NCI-H1105 treated with DMSO at 0.1 percent for 48 hours (cell line): ENCODE results near the gene TAS2R60.
"Not testable (repeated sequence)": the region's sequence is repeated elsewhere in the genome, so short reads cannot be mapped to it uniquely, and the experiment has no call there.

Experiments used
- DNase-seq: peaks from one replicate; lab custom pipeline; 2025; lab: John Stamatoyannopoulos, UW

TAS2R60 gene, protein sequence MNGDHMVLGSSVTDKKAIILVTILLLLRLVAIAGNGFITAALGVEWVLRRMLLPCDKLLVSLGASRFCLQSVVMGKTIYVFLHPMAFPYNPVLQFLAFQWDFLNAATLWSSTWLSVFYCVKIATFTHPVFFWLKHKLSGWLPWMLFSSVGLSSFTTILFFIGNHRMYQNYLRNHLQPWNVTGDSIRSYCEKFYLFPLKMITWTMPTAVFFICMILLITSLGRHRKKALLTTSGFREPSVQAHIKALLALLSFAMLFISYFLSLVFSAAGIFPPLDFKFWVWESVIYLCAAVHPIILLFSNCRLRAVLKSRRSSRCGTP

DNA sequence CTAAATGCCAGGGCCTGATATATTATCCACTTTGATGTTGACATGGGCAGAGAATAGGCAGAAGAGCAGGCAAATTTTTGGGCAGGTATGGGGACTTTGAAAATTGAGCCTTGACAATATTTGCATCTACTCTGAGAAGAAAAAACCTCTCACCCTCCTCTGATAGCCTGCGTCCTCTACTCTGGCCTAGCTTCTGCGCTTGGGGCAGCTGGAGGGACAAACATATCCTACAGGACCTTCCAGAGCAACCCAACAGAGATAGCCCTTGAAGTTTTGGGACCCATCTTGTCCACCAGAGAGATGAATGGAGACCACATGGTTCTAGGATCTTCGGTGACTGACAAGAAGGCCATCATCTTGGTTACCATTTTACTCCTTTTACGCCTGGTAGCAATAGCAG is at the start of gene TAS2R60:
Gene TAS2R60 (plus strand): TSS at position 301 of the 400 bp plus-strand sequence. CDS start 0 bp downstream, at position 301.
- DNase-seq, result no peak

- no peak for DNase-seq
Observed at GRCh38 chr7:143394068-143394467, 49.2 kb upstream of the TAS2R60 start.

DNA sequence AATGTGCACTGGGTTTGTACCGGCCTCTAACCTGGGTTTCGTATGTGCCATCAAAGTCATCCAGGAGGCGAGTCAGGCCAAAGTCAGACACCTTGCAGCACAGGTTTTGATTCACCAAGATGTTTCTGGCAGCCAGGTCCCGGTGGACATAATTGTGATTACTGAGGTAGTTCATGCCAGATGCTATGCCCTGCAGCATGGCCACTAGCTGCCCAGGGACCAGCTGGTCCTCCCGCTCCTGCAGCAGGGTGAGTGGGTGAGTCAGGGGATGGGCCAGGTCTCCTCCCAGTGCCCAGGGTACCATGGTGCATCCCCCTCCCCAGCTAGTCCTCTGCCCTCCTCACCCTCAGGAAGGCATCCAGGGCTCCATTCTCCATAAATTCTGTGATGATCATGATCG is 48.5 kb upstream of the TAS2R60 start:
- no peak for DNase-seq

GRCh38 chr7:143395187-143396149 is 47.8 kb upstream of the TAS2R60 start:
- DNase-seq, result no peak

- DNase-seq, result no peak
Observed at GRCh38 chr7:143396182-143396581, 47.1 kb upstream of the TAS2R60 start.

DNA sequence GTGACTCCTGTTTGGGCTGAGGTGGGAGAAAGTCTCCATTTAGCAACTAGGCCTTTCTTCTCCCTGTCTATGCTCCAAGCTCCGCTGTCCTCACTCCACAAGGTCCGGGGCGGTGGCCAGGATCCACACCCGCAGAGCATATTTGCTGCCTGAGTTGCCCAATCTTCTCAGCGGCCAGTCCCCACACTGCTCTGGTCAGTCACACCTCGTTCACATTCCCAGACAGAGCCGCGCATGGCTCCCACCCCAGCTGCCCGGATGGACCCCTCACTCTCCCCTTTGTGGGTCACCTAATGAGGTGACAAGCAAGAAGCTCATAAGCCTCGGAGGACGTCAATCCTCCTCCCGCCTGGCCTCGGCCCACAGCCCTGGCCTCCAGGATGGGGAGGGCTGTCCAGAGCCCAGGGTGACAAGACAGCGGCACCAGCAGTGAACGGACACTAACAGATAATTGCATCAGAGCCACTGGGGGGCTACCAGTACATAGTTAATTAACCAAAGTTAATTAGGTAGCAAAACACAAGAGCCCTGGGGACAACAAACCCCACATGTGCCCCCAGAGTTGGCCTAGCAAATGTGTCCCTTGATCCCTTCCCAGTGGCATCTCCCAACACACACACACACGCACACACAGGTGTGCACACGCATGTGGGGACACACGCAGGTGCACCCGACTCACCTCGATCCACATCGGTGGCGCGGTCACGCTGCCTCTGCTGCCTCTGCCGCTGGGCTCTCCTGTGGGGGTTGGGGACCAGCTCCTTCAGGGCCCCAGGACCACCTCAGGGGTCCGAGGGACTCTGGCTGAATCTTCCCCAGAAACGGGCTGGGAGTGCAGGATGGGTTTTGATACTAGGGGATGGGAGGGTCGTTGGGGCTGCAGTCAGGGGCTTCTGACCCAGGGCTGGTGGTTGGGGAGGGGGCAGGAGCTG is 46.4 kb upstream of the TAS2R60 start:
- DNase-seq, result no peak

DNA sequence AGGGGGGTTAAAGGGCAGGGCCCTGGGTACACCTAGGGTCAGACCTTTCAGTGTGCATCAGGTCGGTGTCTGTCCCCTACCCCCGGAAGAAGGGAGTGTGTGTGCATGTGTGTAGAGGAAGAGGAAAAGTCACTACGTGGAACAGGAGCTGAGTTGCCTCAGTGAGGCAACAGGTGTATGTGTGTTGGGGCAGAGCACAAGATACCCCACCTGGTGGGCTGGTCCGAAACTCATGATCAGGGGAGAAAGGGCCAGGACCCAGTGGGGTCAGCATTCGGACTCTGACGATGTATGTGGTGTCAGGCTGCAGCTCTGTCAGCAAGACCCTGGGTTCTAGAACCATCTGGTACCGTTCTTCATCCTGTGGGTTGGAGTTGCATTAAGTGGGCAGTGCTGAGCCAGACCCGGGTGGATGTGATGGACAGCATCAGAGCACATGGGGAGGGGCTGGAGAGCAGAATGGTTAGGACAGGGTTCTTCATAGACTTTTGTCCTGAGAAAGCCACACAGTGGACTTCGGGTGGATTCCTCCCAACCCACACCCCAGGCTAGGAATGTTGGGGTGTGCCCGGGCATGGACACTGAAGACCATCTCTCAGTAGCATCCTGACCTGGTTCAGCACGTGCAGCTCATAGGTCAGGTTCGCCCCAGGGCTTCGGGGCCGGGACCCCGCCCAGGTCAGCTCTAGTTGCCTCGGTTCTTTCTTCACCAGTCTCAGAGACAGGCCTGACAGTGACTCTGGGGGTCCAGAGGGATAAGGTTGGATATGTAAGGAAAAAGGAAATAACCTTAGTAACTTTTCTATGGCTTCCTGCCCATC is 45.3 kb upstream of the TAS2R60 start:
- DNase-seq, result no peak

DNA sequence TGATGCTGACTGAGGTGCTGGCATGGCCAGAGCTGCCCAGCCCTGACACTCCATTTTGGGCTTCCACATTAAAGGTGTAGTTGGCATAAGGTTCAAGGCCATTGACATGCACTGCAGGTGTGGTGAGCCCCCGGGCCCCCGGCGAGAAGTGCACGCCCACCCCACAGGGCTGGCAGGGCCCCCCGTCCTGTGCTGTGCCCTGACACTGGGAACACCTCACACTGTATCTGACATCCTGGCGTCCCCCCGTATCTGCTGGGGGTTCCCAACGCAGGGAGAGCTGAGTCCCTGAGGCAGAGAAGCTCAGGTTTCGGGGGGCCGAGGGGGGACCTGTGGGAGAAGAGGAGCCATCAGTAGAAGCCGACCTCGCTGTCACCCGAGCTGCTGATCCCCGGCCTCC is 44.6 kb upstream of the TAS2R60 start:
- no peak for DNase-seq

DNA sequence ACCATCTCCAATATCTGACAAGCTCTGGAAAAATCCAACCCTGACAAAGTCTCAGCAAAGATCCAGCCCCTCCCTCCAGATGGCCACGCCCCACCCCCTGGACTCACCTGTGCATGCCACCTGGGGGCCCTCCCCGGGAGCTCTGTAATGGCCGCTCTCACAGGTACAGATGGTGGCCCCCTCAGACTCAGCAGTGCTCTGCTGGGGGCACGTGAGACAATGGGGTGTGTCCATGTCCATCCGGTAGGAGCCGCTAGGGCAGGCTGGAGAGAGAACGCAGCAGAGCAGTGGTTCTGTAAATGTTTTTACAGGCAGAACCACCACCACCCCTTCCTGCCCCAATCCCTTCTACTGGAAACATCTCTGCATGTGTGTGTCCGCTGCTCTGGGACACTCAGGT is 44.1 kb upstream of the TAS2R60 start:
- DNase-seq, result no peak

GRCh38 chr7:143399642-143400041 is 43.6 kb upstream of the TAS2R60 start:
- DNase-seq, result no peak

DNA sequence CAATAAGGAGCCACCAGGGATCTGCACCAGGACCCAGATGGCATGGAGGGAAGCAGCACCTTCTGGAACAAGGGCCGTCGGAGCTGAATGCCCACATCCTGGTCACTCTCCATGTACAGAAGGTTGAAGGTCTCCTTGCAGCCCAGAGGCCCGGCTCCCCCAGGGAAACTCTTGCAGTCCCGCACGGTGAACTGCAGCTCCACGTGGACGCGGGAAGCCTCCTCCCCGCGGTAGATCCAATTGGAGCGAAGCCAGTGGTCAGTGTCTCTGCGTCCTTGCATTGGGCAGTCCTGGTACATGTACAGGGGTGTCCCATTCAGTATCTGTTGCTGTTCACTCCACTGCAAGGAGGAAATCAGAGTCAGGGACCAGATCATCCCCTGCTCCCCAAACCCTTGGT is 42.0 kb upstream of the TAS2R60 start:
- DNase-seq, result no peak

GRCh38 chr7:143402233-143402632 is 41.0 kb upstream of the TAS2R60 start:
- DNase-seq, result not testable (repeated sequence)

DNA sequence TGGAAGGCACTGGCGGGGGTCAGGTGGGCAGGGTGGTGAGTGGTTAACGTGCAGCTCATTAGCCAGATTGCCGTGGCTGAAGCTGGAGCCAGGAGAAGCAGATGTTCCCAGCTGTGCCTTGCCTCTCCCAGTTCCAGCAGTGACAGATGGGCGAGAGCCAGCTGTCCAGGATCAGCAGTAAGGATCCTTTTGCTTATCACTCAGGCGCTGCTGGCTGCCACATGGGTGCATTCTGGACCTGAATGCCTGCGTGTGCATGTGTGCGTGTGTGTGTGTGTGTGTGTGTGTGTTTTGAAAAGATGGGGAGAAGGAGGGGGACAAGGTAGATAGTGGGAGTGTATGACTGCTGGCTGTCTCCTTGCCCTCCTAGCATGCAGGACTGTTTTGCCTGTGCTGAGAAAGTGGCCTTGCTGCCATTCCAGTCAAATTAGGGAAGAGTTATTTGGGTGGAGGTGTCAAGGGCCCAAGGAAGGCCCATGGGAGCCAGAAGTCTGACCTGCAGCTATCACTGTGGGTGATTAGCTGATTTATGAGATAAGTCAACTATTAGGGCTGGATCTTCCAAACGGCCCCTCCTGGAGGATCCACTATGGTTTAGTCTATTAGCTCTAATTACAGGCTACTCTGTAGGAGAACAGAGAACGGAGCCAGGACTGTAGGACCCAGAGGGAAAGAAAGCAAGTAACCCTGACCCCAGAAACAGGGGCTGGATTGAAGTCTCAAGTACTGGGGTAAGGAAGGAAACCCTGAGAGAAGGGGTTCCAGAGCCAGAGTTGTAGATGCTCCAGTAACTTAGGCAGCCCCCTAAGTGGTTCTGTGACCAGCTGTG is 37.9 kb upstream of the TAS2R60 start:
- peak; percentile 20 for DNase-seq

GRCh38 chr7:143406002-143406357 is 37.3 kb upstream of the TAS2R60 start:
- DNase-seq, result no peak

DNA sequence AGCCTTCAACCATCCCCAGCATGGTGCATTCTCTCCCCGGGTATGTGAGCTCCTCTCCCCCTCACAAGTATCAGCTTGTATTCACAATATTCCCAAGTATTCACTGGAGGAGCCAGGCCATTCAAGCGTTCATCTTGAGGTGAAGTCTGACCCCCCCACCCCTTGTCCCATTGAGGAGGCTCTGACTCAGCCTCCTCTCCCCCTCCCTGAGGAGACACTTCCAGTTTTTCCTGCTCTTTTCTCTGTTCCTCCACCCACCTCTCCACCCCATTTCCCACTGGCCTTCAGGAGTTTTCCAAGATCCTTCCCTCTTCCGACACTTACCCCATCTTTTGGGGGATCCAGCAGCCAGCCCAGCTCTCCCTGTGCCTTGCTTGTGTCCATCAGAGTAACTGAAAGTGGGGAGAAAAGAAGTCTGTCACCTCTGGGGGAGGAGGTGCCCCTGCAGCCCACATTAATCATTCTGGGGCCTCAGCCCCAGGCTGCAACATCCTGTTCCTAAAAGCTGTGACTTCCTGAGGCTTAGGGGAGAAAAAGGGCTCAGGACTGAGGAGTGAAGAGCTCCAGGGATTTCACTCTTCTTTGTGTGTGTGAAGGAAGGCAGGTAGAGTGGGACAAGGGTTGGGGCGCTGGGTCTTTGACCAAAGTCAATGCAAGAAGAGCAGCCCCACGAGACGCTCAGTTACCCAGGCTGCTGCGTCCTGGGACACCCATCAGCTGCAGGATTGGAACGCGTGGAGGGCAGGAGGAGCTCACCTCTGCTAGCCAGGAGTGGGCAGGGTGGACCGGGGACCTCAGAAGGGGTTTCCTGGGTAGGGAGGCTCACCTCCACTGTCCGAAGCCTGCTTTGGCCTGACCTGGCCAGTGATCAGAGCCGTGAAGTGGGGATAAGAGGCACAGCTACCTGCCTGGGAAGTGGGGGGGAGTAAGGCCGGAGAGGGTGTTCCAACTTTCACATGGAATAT is 35.7 kb upstream of the TAS2R60 start:
- DNase-seq, result no peak

DNA sequence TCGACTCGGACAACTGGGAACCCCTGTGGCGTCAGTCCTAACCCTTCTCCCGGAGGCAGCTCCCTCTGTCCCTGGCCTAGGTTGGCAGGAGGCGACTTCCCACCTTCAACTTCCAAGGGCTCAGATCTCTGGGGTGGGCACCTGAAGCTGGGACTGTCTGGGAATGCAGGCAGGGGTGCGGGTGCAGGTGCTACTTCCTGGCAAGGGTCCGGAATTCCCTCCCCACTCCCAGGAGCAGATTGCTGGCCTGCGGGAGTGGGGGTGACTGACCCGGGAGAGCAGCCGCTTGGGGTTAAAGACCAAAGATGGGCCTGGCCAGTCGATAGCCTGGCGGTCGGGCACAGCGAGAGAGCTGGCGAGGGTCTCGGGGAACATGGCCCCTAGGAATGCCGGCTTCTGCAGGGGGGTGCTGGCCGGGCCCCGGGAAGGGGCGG is 35.0 kb upstream of the TAS2R60 start:
- DNase-seq, result no peak

GRCh38 chr7:143408686-143409561 is 34.3 kb upstream of the TAS2R60 start, which contains the start of gene EPHA1:
Gene EPHA1, minus strand, starts transcription at chr7:143408856. Its CDS starts 51 bp downstream, at chr7:143408805.
- peak; percentile 81 for DNase-seq

GRCh38 chr7:143410521-143411004 is 32.7 kb upstream of the TAS2R60 start:
- DNase-seq, result no peak
